Hepatocyte (in vitro differentiated cells): ENCODE results near the gene SMS. TPM values are rescaled to one million over a fixed set of nuclear protein-coding genes. Genes with fewer than 3 reads are reported as not detected.

Experiments
- DNase-seq: peaks from one replicate; pipeline ENCODE4 v3.0.0-alpha.2; 2016; ENCODE audit warnings: low spot score
- H2AFZ ChIP-seq: fragments of 200-600 bp; sonication (generic); 2 replicates; pipeline ENCODE4 v1.6.0; 2016; ENCODE audit warnings: antibody characterized with exemption, mild to moderate bottlenecking
- H3K27ac ChIP-seq: fragments of 200-600 bp; sonication (generic); 2 replicates; pipeline ENCODE4 v1.5.1; 2016; ENCODE audit warnings: mild to moderate bottlenecking
- H3K27me3 ChIP-seq: fragments of 200-600 bp; sonication (generic); 2 replicates; pipeline ENCODE4 v1.6.1; 2016
- H3K36me3 ChIP-seq: fragments of 200-600 bp; sonication (generic); replicated peaks from 2 replicates; pipeline ENCODE4 v1.5.1; 2016; ENCODE audit warnings: low read depth; ENCODE audit not compliant: insufficient read depth
- H3K4me1 ChIP-seq: fragments of 200-600 bp; sonication (generic); 2 replicates; pipeline ENCODE4 v1.5.1; 2016; ENCODE audit warnings: mild to moderate bottlenecking, moderate library complexity; ENCODE audit not compliant: insufficient read depth
- H3K4me2 ChIP-seq: fragments of 200-600 bp; sonication (generic); 2 replicates; pipeline ENCODE4 v1.6.0; 2016
- H3K4me3 ChIP-seq: fragments of 200-600 bp; sonication (generic); 2 replicates; pipeline ENCODE4 v1.5.1; 2016; ENCODE audit warnings: mild to moderate bottlenecking
- H3K79me2 ChIP-seq: fragments of 200-600 bp; sonication (generic); 2 replicates; pipeline ENCODE4 v1.6.0; 2017; ENCODE audit warnings: mild to moderate bottlenecking
- H3K9me2 ChIP-seq: fragments of 200-600 bp; sonication (generic); replicated peaks from 2 replicates; pipeline ENCODE4 v1.6.0; 2017; ENCODE audit warnings: mild to moderate bottlenecking; ENCODE audit not compliant: insufficient read depth
- H3K9me3 ChIP-seq: fragments of 200-600 bp; sonication (generic); 2 replicates; pipeline ENCODE4 v1.5.1; 2016; ENCODE audit warnings: low read depth, mild to moderate bottlenecking
- H4K20me1 ChIP-seq: fragments of 200-600 bp; sonication (generic); 2 replicates; pipeline ENCODE4 v1.6.0; 2016; ENCODE audit warnings: mild to moderate bottlenecking; ENCODE audit not compliant: insufficient read depth, poor library complexity, severe bottlenecking
- EZH2 ChIP-seq: fragments of 200-600 bp; sonication (generic); IDR thresholded peaks from 2 replicates; pipeline ENCODE4 v1.6.1; 2016; ENCODE audit warnings: antibody characterized with exemption, mild to moderate bottlenecking, borderline replicate concordance
- EZH2phosphoT487 ChIP-seq: fragments of 200-600 bp; sonication (generic); IDR thresholded peaks from one replicate; pipeline ENCODE4 v1.6.1; 2018; ENCODE audit warnings: antibody characterized with exemption, mild to moderate bottlenecking, low read depth, moderate library complexity; ENCODE audit not compliant: unreplicated experiment, severe bottlenecking
- WGBS: methylation state at CpG from one replicate; pipeline ENCODE4 v1.1.6; 2016; ENCODE audit warnings: low lambda C conversion rate; ENCODE audit errors: missing lambda C conversion rate; 5-methylcytosine and 5-hydroxymethylcytosine counted together
- polyA plus RNA-seq: library from polyadenylated mRNA; unstranded; fragments of >200 nt; fragmentation: Nextera tagmentation; extraction: Ambion mirVana; gene quantifications from 2 replicates; pipeline ENCODE4 v1.2.1, GENCODE V29; 2016
- total RNA-seq: library from RNA; depleted of rRNA; stranded (reverse); fragments of >200 nt; gene quantifications from 2 replicates; pipeline ENCODE4 v1.2.3, GENCODE V29; 2014
- TF ChIP-seq, protein P1 (sequence below): fragments of 200-600 bp; sonication (generic); IDR thresholded peaks from 2 replicates; pipeline ENCODE4 v1.5.1; 2016; ENCODE audit warnings: antibody characterized with exemption, mild to moderate bottlenecking; ENCODE audit not compliant: poor library complexity

The SMS gene
- total and polyA plus RNA-seq, 2 experiments from 2014 or later = 70.1 to 80.9 TPM

DNA sequence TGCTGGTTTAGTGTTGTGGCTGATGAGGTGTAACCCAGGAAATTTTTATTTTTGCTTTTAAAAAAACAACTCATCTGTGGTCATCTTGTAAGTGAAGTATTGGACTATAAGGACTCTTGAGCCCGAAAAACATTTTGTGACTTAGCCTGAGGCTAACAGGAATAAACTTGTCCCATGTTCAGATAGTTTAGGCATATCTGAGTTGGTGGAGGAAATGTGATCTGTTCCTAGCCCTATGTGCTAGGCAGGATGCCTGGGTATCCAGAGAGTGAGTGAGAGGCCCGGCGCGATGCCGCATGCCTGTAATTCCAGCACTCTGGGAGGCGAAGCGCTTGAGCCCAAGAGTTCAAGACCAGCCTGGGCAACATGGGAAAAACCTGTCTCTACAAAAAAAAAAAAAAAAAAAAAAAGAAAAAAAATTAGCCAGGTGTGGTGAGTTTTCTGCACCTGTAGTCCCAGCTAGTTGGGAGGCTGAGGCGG is 3.7 kb downstream of the SMS start:
- Histone ChIP-seq H3K27me3 (no peaks in the 10 kb centered on the region), H3K4me3 (no peak overlapping the region), H3K9me2 (no peaks in the 10 kb centered on the region), H3K9me3 (no peaks in the 10 kb centered on the region), H3K4me1 (peaks cover 28% of the 10 kb centered on the region), H4K20me1 (no peaks in the 10 kb centered on the region), H2AFZ (no peak overlapping the region), H3K4me2 (no peak overlapping the region), H3K79me2 (peaks cover 66% of the 10 kb centered on the region), H3K36me3 (no peaks in the 10 kb centered on the region), H3K27ac (peak overlapping the region; percentile 23)
- 82% methylated on average over 8 of the region's 8 CpGs for WGBS
- TF ChIP-seq EZH2phosphoT487 = no peak
- TF ChIP-seq, protein P1, sequence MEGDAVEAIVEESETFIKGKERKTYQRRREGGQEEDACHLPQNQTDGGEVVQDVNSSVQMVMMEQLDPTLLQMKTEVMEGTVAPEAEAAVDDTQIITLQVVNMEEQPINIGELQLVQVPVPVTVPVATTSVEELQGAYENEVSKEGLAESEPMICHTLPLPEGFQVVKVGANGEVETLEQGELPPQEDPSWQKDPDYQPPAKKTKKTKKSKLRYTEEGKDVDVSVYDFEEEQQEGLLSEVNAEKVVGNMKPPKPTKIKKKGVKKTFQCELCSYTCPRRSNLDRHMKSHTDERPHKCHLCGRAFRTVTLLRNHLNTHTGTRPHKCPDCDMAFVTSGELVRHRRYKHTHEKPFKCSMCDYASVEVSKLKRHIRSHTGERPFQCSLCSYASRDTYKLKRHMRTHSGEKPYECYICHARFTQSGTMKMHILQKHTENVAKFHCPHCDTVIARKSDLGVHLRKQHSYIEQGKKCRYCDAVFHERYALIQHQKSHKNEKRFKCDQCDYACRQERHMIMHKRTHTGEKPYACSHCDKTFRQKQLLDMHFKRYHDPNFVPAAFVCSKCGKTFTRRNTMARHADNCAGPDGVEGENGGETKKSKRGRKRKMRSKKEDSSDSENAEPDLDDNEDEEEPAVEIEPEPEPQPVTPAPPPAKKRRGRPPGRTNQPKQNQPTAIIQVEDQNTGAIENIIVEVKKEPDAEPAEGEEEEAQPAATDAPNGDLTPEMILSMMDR = no peak
- no peak for TF ChIP-seq EZH2
- DNase-seq = no peak

GRCh38 chrX:21946925-21947641 is 6.6 kb downstream of the SMS start:
- Histone ChIP-seq H2AFZ (no peak overlapping the region), H3K27me3 (no peaks in the 10 kb centered on the region), H3K9me2 (no peaks in the 10 kb centered on the region), H3K36me3 (no peaks in the 10 kb centered on the region), H3K79me2 (peaks cover 89% of the 10 kb centered on the region), H3K4me3 (no peak overlapping the region), H3K4me2 (peak overlapping the region; percentile 28), H3K27ac (peak overlapping the region; percentile 37), H3K4me1 (peaks cover 28% of the 10 kb centered on the region), H4K20me1 (no peaks in the 10 kb centered on the region), H3K9me3 (no peaks in the 10 kb centered on the region)
- no peak for DNase-seq
- WGBS = 39% methylated on average over 7 of the region's 7 CpGs
- TF ChIP-seq EZH2phosphoT487 = no peak

GRCh38 chrX:21947671-21948070 is 7.2 kb downstream of the SMS start:
- Histone ChIP-seq H4K20me1 (no peaks in the 10 kb centered on the region), H3K27ac (peak overlapping the region; percentile 37), H3K27me3 (no peaks in the 10 kb centered on the region), H3K4me1 (peaks cover 28% of the 10 kb centered on the region), H3K79me2 (peaks cover 89% of the 10 kb centered on the region), H3K9me2 (no peaks in the 10 kb centered on the region), H3K4me3 (no peak overlapping the region), H3K4me2 (peak overlapping the region; percentile 28), H3K9me3 (no peaks in the 10 kb centered on the region), H3K36me3 (no peaks in the 10 kb centered on the region), H2AFZ (no peak overlapping the region)
- 51% methylated on average over 6 of the region's 6 CpGs for WGBS
- DNase-seq = no peak
- TF ChIP-seq, protein P1 = no peak
- no peak for TF ChIP-seq EZH2

GRCh38 chrX:21948897-21949578 is 8.5 kb downstream of the SMS start:
- 63% methylated on average over 8 of the region's 8 CpGs for WGBS
- no peak for TF ChIP-seq EZH2
- no peak for TF ChIP-seq EZH2phosphoT487
- TF ChIP-seq, protein P1 = no peak
- Histone ChIP-seq H3K79me2 (peaks cover 87% of the 10 kb centered on the region), H3K4me3 (no peak overlapping the region), H3K9me2 (no peaks in the 10 kb centered on the region), H3K27ac (peak overlapping the region; percentile 1), H3K4me1 (peaks cover 33% of the 10 kb centered on the region), H3K4me2 (no peak overlapping the region), H3K36me3 (no peaks in the 10 kb centered on the region), H4K20me1 (no peaks in the 10 kb centered on the region), H2AFZ (no peak overlapping the region), H3K9me3 (no peaks in the 10 kb centered on the region), H3K27me3 (no peaks in the 10 kb centered on the region)
- DNase-seq = no peak
